HCT116 (cell line): Measurements from ENCODE around the gene IFNW1.

ENCODE experiments used
- CTCF ChIP-seq, 3 experiments: fragments of 200-600 bp in 1 of 3; sonication (generic) in 1 of 3; IDR thresholded peaks in 2 of 3; conservative IDR thresholded peaks in 1 of 3; 2 replicates each; pipeline ENCODE4 v1.5.1; 2012 to 2017; ENCODE audit warnings: low read depth in 2 of 3, low read length in 2 of 3, antibody characterized with exemption in 1 of 3, borderline replicate concordance in 1 of 3, control low read depth in 1 of 3, mild to moderate bottlenecking in 1 of 3, mixed read lengths in 1 of 3, mixed run types in 1 of 3, moderate library complexity in 1 of 3; ENCODE audit not compliant: insufficient read depth in 1 of 3
- POLR2A ChIP-seq: IDR thresholded peaks from 2 replicates; pipeline ENCODE4 v1.7.0; 2011; ENCODE audit warnings: borderline replicate concordance; ENCODE audit not compliant: insufficient read depth, insufficient read length; ENCODE audit errors: extremely low read depth

- TF ChIP-seq CTCF (IDR thresholded peaks at IDR 0.05 in 2 of 3, conservative IDR thresholded peaks at IDR 0.05 in 1 of 3; ENCODE audit: borderline replicate concordance in 1 of 3, insufficient read depth in 1 of 3, low read depth in 2 of 3, low read length in 2 of 3): no peak
- no peak for TF ChIP-seq POLR2A
These were observed 44.8 kb downstream of the IFNW1 start for GRCh38 chr9:21096901-21097255.
